AG04449 (cell line): ENCODE data around the gene CORO1C.

Experiments used
- CTCF ChIA-PET: fragments of 350-600 bp; formaldehyde crosslinking; extraction: SDS; loops from one replicate; lab custom pipeline; 2021; ENCODE audit warnings: antibody characterized with exemption; lab: Yijun Ruan, JAX
- POLR2A ChIA-PET: fragments of 400-600, 350-600 bp; formaldehyde crosslinking; extraction: SDS; loops from one replicate; lab custom pipeline; 2020; ENCODE audit warnings: antibody characterized with exemption, inconsistent platforms; lab: Yijun Ruan, JAX
- DNase-seq: peaks from one replicate; pipeline ENCODE4 v3.0.0-alpha.2; 2010; ENCODE audit warnings: low read depth, low spot score
- H3K4me3 ChIP-seq: 2 replicates; pipeline ENCODE4 v1.5.1; 2011; ENCODE audit warnings: low read depth, mild to moderate bottlenecking, control low read depth, low read length
- TF ChIP-seq, protein P1 (sequence below): IDR thresholded peaks from one replicate; pipeline ENCODE4 v1.5.1; 2011; ENCODE audit warnings: mild to moderate bottlenecking, moderate library complexity, low read length, control low read depth, inconsistent platforms; ENCODE audit not compliant: insufficient read depth; ENCODE audit errors: missing control alignments

CORO1C gene

DNA sequence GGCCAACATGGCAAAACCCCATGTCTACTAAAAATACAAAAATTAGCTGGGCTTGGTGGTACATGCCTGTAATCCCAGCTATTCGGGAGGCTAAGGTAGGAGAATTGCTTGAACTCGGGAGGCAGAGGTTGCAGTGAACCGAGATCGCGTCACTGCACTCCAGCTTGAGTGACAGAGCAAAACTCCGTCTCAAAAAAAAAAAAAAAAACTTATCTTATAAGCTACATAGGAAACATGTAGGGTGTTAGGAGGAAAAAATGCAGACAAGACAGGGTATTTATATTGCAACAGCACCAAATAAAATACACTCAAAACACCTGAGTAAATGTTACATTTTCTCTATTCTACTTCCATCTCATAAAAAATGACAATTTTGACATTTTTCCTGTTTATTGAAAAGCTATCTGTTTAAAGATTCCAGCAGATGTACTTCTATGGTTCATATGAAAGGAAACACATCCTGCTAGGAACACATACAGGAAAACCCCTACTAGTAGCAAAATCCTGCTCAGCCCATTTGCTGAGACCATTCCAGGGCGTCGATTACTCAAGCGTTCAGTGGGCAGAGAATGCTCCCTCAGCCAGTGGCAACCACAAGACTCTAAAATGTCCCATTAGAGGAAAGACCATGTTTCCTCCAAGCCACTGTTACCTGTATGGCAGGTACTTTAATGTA, 19.7 kb downstream of the CORO1C start:
- H3K4me3 ChIP-seq = no peak overlapping the region
- ChIA-PET POLR2A (interaction anchor here (0.7 to 1.0 kb wide), 2 partner anchors 16 to 19 kb away, joined by 3 to 4 read pairs; no protein-coding TSS in a partner anchor), CTCF (interaction anchor here (1.3 to 4.8 kb wide), 4 partner anchors 8 to 47 kb away, joined by 3 to 24 read pairs (median 4); no protein-coding TSS in a partner anchor)
- TF ChIP-seq, protein P1, sequence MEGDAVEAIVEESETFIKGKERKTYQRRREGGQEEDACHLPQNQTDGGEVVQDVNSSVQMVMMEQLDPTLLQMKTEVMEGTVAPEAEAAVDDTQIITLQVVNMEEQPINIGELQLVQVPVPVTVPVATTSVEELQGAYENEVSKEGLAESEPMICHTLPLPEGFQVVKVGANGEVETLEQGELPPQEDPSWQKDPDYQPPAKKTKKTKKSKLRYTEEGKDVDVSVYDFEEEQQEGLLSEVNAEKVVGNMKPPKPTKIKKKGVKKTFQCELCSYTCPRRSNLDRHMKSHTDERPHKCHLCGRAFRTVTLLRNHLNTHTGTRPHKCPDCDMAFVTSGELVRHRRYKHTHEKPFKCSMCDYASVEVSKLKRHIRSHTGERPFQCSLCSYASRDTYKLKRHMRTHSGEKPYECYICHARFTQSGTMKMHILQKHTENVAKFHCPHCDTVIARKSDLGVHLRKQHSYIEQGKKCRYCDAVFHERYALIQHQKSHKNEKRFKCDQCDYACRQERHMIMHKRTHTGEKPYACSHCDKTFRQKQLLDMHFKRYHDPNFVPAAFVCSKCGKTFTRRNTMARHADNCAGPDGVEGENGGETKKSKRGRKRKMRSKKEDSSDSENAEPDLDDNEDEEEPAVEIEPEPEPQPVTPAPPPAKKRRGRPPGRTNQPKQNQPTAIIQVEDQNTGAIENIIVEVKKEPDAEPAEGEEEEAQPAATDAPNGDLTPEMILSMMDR = no peak
- no peak for DNase-seq

DNA sequence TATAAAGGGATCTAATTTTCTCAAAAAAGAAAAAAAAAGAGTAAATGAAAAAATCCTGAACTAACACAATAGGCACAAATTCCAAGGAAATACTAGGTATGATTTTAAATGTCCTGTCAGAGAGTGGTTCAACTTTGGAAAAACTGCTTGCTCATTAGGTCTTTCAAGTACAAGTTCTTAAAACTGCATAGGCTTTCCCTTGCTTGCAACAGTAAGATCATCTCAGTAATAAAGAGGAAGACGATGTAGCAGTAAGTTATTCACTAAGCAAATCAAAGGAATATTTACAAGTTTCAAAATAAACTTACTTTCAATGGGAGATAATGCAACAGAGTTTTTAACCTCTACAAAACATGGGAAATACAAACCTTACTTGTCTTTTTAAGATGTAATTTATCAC, 21.6 kb downstream of the CORO1C start:
- no peak overlapping the region for H3K4me3 ChIP-seq
- TF ChIP-seq, protein P1 = no peak
- CTCF ChIA-PET = interaction anchor here (1.5 to 4.8 kb wide), 2 partner anchors 7 to 11 kb away, joined by 3 to 24 read pairs; no protein-coding TSS in a partner anchor
- POLR2A ChIA-PET = no interaction called here
- no peak for DNase-seq

DNA sequence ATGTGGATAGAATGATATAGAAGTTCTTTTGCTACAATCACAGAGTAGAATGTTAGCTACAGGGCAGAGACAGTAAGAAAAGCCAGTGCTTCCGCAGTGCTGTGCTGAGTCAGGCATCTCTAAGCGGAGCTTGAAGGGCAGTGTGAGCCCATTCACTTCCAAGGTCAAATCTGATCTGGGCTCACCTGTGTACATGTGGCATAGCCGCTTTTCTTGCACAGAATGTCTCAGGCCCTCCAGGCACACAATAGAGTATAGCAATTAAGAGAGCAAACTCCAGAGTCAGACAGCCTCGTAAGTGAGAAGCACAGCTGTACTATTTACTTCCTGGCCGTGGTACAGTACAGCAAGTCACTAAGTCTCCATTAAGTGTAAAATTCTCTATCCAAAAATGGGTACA, 26.8 kb downstream of the CORO1C start:
- TF ChIP-seq, protein P1 = no peak
- ChIA-PET CTCF (interaction anchor here (0.8 to 2.4 kb wide), 3 partner anchors 12 to 40 kb away, joined by 3 to 7 read pairs (median 5); no protein-coding TSS in a partner anchor), POLR2A (interaction anchor here (0.7 kb wide), 1 partner anchor 63 kb away, joined by 3 read pairs; no protein-coding TSS in a partner anchor)
- no peak overlapping the region for H3K4me3 ChIP-seq
- no peak for DNase-seq

DNA sequence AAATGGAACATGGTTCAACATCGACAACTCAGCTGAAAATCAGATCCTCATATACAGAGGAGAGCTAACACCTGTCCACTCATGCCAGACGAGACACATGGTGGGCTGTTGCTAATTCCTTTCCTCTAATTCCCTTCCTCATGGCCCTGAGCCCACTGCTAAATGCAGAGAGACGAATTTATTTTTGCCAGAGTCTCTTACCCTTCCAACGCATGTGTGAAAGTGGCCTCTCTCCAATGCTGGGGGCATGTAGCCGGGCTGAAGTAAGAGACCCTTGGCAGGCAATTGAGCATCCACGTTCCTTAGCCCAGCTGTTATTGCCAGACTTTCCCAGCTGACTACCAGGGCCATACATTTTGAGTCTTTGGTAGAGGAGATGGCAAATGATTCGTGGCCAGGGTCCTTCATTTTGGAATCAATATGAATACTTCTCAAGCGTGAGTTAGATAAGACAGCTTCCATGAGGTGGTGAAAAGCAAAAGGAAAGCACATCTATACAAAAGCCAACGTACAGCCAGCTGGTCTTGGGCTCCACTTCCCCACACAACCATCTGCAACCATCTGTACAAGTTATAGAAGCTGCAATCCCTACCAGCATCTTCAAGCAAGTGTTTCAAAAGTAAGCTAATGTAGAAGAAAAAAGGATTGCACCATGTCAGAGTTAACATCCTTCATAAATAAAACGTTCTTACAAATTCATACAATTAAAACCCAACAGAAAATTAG, 28.6 kb downstream of the CORO1C start:
- CTCF ChIA-PET = interaction anchor here (0.6 to 2.8 kb wide), 9 partner anchors 9 to 98 kb away, joined by 3 to 24 read pairs (median 3); no protein-coding TSS in a partner anchor
- no peak overlapping the region for H3K4me3 ChIP-seq
- no peak for DNase-seq
- POLR2A ChIA-PET = no interaction called here
- TF ChIP-seq, protein P1 = no peak

DNA sequence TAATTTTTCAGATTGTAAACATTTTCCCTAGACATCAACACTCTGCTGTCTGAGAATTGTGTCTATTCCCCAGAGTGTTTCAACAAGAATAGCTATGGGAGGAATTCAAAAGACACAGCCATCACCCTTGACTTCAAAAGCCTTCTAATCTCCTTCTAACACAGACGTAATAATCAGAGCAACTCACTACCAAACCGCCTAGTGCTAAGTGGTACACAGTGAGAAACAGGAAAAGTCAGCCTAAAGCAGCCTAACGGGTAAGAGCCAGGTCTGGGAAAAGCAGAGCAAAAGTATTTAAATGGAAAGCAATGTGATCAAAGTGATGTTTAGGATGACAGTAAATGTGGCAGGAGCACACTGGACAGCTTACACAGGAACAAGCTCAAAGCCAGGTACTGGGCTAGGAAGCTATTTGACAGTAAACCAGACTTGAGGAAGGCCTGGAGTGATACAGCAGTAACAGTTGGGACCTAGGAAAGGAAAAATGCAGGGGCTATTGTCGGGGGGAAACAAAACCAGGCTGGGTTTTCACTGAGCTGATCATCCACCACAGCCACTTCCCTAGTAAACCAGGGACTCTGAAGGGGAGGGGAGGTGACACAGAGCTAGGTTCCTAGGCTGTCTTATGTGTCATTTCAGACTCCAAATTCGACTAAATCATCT, 29.4 kb downstream of the CORO1C start:
- ChIA-PET POLR2A (no interaction called here), CTCF (interaction anchor here (1.0 to 2.8 kb wide), 7 partner anchors 9 to 99 kb away, joined by 3 to 24 read pairs (median 4); partner anchors contain the start of gene CORO1C)
- no peak for DNase-seq
- no peak overlapping the region for H3K4me3 ChIP-seq
- TF ChIP-seq, protein P1 = no peak
